Activated CD4-positive, alpha-beta T cell treated with anti-CD3 and anti-CD28 coated beads, Interleukin-10, Interleukin-2, amounts not matched to agents 100 ng/mL and 50 ng/mL, durations not matched to agents 16 hours and 8 hours (primary cell): ENCODE measurements around the gene RFPL3.
A peak's percentile ranks its signal among the peaks of the same experiment; 100 is the strongest.
"Not testable (repeated sequence)": the region's sequence is repeated elsewhere in the genome, so short reads cannot be mapped to it uniquely, and the experiment has no call there.

Source experiments
- DNase-seq: peaks from one replicate; pipeline ENCODE4 v3.0.0-alpha.2; 2020

Gene RFPL3

DNA sequence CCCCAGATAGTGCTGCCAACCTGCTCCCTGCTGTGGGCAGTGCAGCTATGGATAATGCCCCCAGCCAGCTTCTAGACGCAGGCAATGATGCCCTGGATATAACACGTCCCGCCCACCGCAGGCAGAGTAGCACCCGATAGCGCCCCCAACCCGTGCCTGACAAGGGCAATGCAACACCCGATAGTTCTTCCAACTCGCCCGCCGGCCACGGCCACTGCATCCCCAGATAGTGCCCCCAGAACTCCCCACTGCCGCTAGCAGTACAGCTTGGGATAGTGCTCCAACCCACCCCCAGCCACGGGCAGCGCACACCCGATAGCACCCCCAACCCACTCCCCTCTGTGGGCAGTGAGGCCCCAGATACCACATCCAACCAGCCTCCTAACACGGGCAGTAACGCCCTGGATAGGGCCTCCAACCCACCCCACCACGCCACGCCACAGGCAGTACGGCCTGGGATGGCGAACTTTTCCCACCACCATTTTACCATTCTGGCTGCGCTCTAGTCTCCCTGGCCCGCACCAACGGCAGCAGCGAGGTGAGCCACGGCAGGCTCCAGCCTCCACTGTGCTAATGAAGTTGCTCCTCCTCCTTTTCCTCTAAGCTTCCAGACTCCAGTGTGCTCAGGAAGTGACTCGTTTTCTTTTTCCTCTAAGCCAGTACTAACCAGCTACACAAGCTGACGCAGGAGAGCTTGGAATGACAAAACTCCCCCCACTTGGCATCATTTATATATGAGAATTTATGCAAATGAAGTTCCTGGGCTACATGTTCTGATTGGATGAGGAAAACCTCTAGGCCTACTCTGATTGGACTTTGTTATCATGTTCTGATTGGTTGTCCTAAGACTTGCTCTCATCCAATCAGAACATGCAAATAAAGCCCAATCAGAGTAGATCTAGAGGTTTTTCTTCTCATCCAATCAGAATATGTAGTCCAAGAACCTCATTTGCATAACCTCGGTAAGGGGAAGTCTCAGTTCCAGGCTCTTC lies 3.0 kb upstream of the RFPL3 start:
- no peak for DNase-seq

DNA sequence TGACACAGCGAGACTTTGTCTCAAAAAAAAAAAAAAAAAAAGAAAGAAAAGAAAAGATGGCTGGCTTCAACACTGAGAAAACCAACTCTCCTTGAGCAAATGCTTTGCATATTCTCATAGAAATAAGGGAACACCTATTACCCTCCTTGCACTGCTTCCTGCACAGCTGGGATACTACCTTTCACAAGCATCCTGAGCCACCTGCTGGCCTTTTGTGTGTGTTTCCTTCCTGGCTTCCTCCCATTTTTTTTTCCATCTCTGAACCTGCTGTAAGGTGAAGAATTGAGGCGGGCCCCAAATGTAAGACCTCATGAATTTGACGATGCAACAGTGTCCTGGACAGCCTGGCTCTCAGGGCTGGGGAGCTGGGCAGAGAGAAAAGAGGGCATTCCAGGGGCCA lies 1.9 kb upstream of the RFPL3 start:
- no peak for DNase-seq

- not testable (repeated sequence) for DNase-seq
Observed at GRCh38 chr22:32360096-32360495, 2.4 kb downstream of the RFPL3 start.

DNA sequence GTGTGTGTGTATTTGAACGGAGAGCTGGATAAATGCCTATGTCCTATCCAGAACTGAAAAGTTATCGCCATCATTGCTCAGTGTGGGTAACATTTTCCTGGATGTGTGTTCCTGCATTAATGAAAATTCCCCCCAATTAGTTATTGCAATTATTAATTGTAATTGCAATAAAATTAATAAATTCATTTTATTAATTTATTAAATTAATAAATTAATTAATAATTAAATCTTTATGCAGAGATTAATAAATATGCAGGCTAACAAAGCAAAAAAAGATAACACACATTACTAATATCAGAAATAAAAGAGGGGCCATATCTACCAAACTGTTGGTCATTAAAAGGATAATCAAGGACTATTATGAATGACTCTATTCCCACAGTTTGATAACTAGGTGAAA lies 3.6 kb downstream of the RFPL3 start:
- DNase-seq = no peak

- DNase-seq = no peak
Observed at GRCh38 chr22:32364210-32364609, 6.5 kb downstream of the RFPL3 start.

- DNase-seq = no peak
Observed at GRCh38 chr22:32375678-32376450, 18.2 kb downstream of the RFPL3 start.

DNA sequence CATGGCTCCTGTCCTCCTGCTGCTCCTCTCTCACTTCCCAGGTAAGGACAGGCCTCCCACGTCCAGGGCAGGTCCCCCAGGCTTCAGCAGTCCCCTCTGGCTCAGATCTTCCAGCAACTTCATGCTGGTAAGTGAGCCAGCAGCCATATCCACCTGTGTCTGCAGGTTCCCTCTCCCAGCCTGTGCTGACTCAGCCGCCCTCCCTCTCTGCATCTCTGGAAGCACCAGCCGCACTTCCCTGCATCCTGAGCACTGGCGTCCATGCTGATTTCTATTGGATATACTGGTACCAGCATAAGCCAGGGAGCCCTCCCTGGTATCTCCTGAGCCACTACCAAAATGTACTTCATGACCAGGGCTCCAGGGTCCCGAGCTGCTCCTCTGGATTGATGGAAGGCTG lies 19.0 kb downstream of the RFPL3 start:
- DNase-seq = no peak

DNA sequence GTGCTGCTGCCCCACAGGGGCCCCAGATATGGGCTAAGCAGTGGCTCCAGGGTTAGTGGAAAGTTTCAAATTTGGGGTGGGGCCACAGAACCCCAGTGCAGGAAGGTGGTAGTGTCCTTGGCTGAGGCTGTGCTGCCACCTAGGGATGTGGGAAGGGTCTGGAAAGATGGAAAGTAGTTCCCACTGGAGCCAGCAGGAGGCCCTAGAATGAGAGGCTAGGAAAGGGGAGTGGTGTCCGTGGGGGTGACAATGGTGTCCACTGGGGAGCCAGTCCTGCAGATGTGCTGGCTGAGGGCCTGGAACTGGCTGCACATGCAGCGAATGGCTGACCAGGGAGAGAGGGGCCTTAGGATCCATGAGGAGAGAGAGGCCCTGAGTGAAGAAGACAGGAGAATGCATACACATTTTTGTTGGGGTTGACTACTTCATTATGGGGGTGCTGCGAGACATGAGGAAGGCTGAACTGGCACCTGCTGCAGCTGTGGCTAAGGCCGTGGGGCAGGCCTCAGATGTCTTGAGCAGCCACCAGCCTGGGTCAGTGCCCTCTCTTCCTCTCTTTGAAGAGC lies 21.1 kb downstream of the RFPL3 start:
- peak; percentile 22 for DNase-seq

GRCh38 chr22:32380991-32381390 lies 23.3 kb downstream of the RFPL3 start:
- no peak for DNase-seq

DNA sequence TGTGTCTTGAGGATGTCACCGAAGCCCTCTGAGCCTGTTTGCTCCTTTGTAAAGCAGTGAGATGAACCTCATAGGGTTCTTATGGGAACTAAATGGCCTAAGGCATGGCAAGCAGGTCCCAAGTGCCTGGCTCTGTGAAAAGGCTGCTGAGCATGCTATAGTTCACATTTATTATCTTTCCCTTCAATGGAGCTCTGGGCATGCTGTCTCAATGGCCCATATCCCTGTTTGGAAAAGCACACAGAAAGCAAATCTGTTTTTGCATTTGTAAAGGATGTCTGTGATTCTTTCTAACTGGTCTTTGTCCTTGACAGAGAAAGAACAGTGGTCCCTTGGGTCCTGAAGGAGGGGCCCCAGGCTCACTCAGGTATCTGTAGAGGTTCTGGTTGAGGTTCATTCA lies 28.0 kb downstream of the RFPL3 start:
- no peak for DNase-seq

- DNase-seq = peak; percentile 28
Observed at GRCh38 chr22:32389685-32390084, 32.0 kb downstream of the RFPL3 start.

DNA sequence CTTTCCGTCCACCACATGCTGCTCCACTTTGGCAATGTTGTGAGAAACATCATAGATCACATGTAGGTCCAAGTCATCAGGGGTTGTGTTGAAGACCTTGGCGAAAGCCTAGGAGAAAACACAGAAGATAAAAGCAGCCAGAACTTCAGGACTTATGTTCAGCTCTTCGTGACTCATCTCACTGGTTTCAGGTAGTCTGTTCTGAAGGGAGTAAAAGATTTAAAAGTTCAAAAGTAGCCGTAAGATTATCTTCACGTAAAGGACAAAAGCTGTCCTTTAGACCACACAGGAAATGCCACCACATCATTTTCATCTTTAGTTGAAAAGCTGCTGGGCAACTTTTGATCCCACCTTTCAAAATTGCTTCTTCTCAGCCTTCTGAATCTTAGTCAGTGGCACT lies 37.4 kb downstream of the RFPL3 start:
- DNase-seq = peak; percentile 41

- no peak for DNase-seq
Observed at GRCh38 chr22:32396255-32396654, 38.6 kb downstream of the RFPL3 start.

GRCh38 chr22:32396746-32397145 lies 39.1 kb downstream of the RFPL3 start:
- DNase-seq = no peak

- no peak for DNase-seq
Observed at GRCh38 chr22:32401486-32401885, 43.8 kb downstream of the RFPL3 start.

DNA sequence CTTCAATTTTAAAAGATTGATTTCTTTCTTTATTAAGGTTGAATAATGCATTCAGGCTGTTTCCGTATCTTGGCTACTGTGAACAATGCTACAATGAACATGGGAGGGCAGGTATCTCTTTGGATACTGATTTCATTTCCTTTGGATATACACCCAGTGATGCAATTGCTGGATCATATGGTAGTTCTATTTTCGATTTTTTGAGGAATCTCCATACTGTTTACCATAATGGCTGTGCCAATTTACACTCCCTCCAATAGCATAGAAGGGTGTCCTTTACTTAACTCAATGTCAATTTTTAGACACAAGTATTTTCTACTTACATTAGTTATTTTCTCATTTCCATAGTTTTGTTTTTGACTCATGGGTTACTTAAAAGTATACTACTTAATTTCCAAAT lies 46.4 kb downstream of the RFPL3 start:
- no peak for DNase-seq

DNA sequence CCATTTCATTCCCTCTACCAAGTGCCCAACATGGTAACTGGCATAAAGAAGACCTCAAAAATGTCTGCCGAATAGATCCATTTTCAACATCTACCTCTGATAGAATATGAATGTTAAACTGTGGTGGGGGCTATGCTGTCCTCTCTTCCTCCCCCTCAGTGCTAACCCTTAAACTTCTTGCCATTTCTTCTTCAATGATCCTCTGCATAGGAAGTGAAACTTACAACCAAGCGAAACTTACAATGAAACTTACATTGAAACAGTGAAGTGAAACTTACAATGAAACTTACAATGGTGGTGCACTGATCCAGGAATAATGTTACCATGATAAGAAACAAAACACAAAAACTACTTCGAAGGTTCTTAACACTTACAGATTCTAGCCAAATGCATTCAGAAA lies 49.6 kb downstream of the RFPL3 start:
- no peak for DNase-seq

DNA sequence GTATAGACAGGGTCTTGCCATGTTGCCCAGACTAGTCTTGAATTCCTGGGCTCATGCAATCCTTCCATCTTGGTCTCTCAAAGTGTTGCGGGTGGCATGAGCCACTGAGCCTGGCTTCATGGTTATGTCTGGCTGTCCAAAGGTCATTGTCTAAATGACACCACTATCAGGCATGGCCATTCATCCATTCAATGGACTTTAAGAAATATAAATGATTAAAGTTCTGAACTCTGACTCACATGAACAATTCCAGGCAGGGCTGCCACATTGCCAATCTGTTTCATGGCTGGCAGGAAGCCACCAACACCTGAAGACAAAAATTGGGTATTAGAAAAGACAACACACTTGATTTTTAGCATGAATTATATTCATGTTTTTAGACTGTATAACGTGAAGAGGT lies 50.3 kb downstream of the RFPL3 start:
- no peak for DNase-seq

GRCh38 chr22:32409977-32410376 lies 52.3 kb downstream of the RFPL3 start:
- no peak for DNase-seq

DNA sequence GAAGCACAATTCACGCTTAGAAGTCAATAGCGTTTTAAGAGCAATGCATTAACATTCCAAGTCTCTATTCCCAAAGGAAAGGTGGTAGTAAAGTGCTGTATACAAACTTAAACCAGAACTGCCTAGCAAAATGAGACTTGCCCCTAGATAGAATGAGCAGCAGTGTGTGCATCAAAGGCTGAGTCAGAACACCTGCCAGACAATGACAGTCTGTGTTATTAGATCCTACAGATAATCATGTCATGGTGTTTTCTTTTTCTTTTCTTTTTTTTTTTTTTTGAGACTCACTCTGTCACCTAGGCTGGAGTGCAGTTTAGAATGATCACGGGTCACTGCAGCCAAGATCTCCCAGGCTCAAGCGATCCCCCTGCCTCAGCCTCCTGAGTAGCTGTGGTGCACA lies 52.8 kb downstream of the RFPL3 start:
- no peak for DNase-seq
